HepG2 (cell line): ENCODE data around the gene PEX5. TPM values are rescaled to one million over a fixed set of nuclear protein-coding genes. Genes with fewer than 3 reads are reported as not detected.

Experiments used
- EHMT2 ChIP-seq: fragments of 200-600 bp; sonication (generic); IDR thresholded peaks from 2 replicates; pipeline ENCODE4 v1.7.0; 2017; ENCODE audit warnings: antibody characterized with exemption, low read depth, low read length, borderline replicate concordance
- ELF1 ChIP-seq: sonication (generic); formaldehyde crosslinking; IDR thresholded peaks from 2 replicates; pipeline ENCODE4 v1.4.0; 2020; ENCODE audit warnings: missing genetic modification reagents
- HMGA1 ChIP-seq: sonication (generic); formaldehyde crosslinking; conservative IDR thresholded peaks from 2 replicates; pipeline ENCODE4 v1.4.0; 2020; ENCODE audit warnings: missing genetic modification reagents
- MIER3 ChIP-seq: IDR thresholded peaks from 2 replicates; pipeline ENCODE4 v1.6.1; 2016; ENCODE audit warnings: missing compliant biosample characterization, borderline replicate concordance
- SAP130 ChIP-seq: IDR thresholded peaks from 2 replicates; pipeline ENCODE4 v1.6.1; 2016; ENCODE audit warnings: low read depth
- SMAD1 ChIP-seq: sonication (generic); formaldehyde crosslinking; IDR thresholded peaks from 2 replicates; pipeline ENCODE4 v1.4.0; 2020; ENCODE audit warnings: missing genetic modification reagents, low read depth, mild to moderate bottlenecking, borderline replicate concordance
- SOX13 ChIP-seq, 3 experiments: fragments of 450-650 bp in 1 of 3; sonication (generic) in 1 of 3; formaldehyde crosslinking in 1 of 3; IDR thresholded peaks in 2 of 3; conservative IDR thresholded peaks in 1 of 3; 2 replicates each; pipeline versions ENCODE4 v1.5.0 to v1.6.1; 2016 to 2020; ENCODE audit warnings: antibody characterized with exemption in 1 of 3, mild to moderate bottlenecking in 1 of 3, missing compliant biosample characterization in 1 of 3, missing genetic modification reagents in 1 of 3, moderate library complexity in 1 of 3
- SP140L ChIP-seq: sonication (generic); formaldehyde crosslinking; IDR thresholded peaks from 2 replicates; pipeline ENCODE4 v1.4.0; 2020; ENCODE audit warnings: missing genetic modification reagents, borderline replicate concordance
- ZNF251 ChIP-seq: sonication (generic); formaldehyde crosslinking; IDR thresholded peaks from 2 replicates; pipeline ENCODE4 v1.9.0; 2021; ENCODE audit warnings: mild to moderate bottlenecking, missing genetic modification reagents
- ZNF331 ChIP-seq: sonication (generic); formaldehyde crosslinking; IDR thresholded peaks from 2 replicates; pipeline ENCODE4 v1.4.0; 2020; ENCODE audit warnings: missing genetic modification reagents
- ZNF605 ChIP-seq: sonication (generic); formaldehyde crosslinking; IDR thresholded peaks from 2 replicates; pipeline ENCODE4 v1.8.0; 2022; ENCODE audit warnings: mild to moderate bottlenecking, missing genetic modification reagents
- polyA plus RNA-seq, 8 experiments: library from polyadenylated mRNA; depleted of rRNA in 3 of 8; stranded (reverse) in 7 of 8; unstranded in 1 of 8; fragments of >200 nt; fragmentation: Illumina TruSeq in 4 of 8; extraction: Trizol in 4 of 8; gene quantifications; 2 replicates each; pipeline versions ENCODE4 v1.2.1 to v1.2.3, GENCODE V29; 2011 to 2016; ENCODE audit warnings: low read depth in 4 of 8, missing spikeins in 1 of 8, mixed read lengths in 1 of 8; ENCODE audit not compliant: insufficient read depth in 1 of 8
- total RNA-seq, 5 experiments: library from RNA; depleted of rRNA; stranded (reverse); fragments of >200 nt; fragmentation: Illumina TruSeq; extraction: Trizol; gene quantifications; 2 replicates each; pipeline ENCODE4 v1.2.3, GENCODE V29; 2016; ENCODE audit warnings: low read depth in 1 of 5
- TF ChIP-seq, protein P1 (sequence below): sonication (generic); formaldehyde crosslinking; IDR thresholded peaks from one replicate; pipeline ENCODE4 v1.5.1; 2020; ENCODE audit warnings: mild to moderate bottlenecking, missing genetic modification reagents; ENCODE audit errors: not compliant biosample characterization
- TF ChIP-seq, protein P2 (sequence below): sonication (generic); formaldehyde crosslinking; IDR thresholded peaks from 2 replicates; pipeline ENCODE4 v1.4.0; 2020; ENCODE audit warnings: missing genetic modification reagents
- TF ChIP-seq, protein P3 (sequence below): IDR thresholded peaks from 2 replicates; pipeline ENCODE4 v1.6.1; 2016; ENCODE audit warnings: mild to moderate bottlenecking

PEX5 gene
- total and polyA plus RNA-seq, 2 of the 13 experiments (the other 11 are each of a cell fraction or from before 2014, with no cell fraction given) = 16.4 to 29.0 TPM

DNA sequence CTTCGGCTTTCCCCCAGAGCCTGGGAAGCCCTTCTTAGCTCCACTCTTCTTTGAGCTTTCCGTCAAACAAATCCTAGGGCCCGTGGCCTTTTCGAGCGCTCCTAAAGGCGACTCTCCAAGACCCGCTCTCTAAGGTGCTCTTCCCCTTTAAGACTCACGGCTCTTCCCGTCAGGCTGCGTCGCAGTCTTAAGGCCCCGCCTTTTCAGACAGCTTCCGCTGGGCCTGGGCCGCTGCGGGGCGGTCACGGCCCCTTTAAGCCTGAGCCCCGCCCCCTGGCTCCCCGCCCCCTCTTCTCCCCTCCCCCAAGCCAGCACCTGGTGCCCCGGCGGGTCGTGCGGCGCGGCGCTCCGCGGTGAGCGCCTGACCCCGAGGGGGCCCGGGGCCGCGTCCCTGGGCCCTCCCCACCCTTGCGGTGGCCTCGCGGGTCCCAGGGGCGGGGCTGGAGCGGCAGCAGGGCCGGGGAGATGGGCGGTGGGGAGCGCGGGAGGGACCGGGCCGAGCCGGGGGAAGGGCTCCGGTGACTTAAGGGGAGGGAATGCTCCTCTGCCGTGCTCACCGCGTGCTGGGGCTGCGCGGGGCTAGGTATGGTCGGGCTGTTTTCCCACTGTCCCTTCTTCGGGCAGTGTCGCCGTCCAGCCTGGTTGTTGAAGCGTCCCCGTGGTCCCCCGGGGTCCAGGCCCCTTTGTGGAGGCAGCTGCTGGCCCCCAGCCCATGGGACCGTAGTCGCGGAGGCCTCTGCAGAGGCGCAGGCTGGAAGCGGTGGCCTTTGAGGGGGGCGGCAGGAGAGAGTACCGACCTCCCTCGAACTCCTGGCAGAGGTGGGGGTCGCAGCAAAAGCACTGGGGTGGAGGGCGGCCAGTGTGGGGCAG, at the start of gene PEX5 (continued):
- TF ChIP-seq HMGA1 = no peak
- TF ChIP-seq MIER3 (CRISPR knock-in tag) = no peak
- no peak for TF ChIP-seq SP140L (CRISPR knock-in tag)
- TF ChIP-seq EHMT2 = no peak
- TF ChIP-seq, protein P1, sequence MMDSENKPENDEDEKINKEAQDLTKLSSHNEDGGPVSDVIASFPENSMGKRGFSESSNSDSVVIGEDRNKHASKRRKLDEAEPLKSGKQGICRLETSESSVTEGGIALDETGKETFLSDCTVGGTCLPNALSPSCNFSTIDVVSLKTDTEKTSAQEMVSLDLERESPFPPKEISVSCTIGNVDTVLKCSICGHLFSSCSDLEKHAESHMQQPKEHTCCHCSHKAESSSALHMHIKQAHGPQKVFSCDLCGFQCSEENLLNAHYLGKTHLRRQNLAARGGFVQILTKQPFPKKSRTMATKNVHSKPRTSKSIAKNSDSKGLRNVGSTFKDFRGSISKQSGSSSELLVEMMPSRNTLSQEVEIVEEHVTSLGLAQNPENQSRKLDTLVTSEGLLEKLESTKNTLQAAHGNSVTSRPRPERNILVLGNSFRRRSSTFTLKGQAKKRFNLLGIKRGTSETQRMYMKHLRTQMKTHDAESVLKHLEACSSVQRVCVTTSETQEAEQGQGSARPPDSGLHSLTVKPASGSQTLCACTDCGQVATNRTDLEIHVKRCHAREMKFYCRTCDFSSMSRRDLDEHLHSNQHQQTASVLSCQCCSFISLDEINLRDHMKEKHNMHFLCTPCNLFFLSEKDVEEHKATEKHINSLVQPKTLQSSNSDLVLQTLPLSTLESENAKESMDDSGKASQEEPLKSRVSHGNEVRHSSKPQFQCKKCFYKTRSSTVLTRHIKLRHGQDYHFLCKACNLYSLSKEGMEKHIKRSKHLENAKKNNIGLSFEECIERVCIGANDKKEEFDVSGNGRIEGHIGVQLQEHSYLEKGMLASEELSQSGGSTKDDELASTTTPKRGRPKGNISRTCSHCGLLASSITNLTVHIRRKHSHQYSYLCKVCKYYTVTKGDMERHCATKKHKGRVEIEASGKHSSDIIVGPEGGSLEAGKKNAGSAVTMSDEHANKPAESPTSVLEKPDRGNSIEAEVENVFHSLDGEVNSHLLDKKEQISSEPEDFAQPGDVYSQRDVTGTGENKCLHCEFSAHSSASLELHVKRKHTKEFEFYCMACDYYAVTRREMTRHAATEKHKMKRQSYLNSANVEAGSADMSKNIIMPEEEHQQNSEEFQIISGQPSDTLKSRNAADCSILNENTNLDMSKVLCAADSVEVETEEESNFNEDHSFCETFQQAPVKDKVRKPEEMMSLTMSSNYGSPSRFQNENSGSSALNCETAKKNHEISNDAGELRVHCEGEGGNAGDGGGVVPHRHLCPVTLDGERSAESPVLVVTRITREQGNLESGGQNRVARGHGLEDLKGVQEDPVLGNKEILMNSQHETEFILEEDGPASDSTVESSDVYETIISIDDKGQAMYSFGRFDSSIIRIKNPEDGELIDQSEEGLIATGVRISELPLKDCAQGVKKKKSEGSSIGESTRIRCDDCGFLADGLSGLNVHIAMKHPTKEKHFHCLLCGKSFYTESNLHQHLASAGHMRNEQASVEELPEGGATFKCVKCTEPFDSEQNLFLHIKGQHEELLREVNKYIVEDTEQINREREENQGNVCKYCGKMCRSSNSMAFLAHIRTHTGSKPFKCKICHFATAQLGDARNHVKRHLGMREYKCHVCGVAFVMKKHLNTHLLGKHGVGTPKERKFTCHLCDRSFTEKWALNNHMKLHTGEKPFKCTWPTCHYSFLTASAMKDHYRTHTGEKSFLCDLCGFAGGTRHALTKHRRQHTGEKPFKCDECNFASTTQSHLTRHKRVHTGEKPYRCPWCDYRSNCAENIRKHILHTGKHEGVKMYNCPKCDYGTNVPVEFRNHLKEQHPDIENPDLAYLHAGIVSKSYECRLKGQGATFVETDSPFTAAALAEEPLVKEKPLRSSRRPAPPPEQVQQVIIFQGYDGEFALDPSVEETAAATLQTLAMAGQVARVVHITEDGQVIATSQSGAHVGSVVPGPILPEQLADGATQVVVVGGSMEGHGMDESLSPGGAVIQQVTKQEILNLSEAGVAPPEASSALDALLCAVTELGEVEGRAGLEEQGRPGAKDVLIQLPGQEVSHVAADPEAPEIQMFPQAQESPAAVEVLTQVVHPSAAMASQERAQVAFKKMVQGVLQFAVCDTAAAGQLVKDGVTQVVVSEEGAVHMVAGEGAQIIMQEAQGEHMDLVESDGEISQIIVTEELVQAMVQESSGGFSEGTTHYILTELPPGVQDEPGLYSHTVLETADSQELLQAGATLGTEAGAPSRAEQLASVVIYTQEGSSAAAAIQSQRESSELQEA (CRISPR knock-in tag) = no peak
- TF ChIP-seq, protein P2, sequence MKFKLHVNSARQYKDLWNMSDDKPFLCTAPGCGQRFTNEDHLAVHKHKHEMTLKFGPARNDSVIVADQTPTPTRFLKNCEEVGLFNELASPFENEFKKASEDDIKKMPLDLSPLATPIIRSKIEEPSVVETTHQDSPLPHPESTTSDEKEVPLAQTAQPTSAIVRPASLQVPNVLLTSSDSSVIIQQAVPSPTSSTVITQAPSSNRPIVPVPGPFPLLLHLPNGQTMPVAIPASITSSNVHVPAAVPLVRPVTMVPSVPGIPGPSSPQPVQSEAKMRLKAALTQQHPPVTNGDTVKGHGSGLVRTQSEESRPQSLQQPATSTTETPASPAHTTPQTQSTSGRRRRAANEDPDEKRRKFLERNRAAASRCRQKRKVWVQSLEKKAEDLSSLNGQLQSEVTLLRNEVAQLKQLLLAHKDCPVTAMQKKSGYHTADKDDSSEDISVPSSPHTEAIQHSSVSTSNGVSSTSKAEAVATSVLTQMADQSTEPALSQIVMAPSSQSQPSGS (CRISPR knock-in tag) = 0 out of 2 replicates have a peak, but pooled peaks have one; percentile 13
- TF ChIP-seq SAP130 = peak; percentile 40
- 0 out of 2 replicates have a peak, but pooled peaks have one; percentile 17 for TF ChIP-seq ELF1 (CRISPR knock-in tag)
- TF ChIP-seq ZNF251 = no peak
- peak; percentile 30 for TF ChIP-seq ZNF331 (CRISPR knock-in tag)
- TF ChIP-seq ZNF605 (CRISPR knock-in tag) = peak; percentile 49; the same call in 1 of the 2 replicates
- TF ChIP-seq, protein P3, sequence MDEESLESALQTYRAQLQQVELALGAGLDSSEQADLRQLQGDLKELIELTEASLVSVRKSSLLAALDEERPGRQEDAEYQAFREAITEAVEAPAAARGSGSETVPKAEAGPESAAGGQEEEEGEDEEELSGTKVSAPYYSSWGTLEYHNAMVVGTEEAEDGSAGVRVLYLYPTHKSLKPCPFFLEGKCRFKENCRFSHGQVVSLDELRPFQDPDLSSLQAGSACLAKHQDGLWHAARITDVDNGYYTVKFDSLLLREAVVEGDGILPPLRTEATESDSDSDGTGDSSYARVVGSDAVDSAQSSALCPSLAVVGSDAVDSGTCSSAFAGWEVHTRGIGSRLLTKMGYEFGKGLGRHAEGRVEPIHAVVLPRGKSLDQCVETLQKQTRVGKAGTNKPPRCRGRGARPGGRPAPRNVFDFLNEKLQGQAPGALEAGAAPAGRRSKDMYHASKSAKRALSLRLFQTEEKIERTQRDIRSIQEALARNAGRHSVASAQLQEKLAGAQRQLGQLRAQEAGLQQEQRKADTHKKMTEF (CRISPR knock-in tag) = no peak
- no peak for TF ChIP-seq SMAD1 (CRISPR knock-in tag)
- no peak for TF ChIP-seq SOX13 (IDR thresholded peaks at IDR 0.05)
- TF ChIP-seq SOX13 (CRISPR knock-in tag; conservative IDR thresholded peaks at IDR 0.05 in 1 of 2, IDR thresholded peaks at IDR 0.05 in 1 of 2) = no peak
